Upper lobe of left lung (tissue), 4 donors: ENCODE data around the gene PTPRN2.

Experiments used
- CTCF ChIP-seq, 6 experiments: fragments of 450-650 bp in 4 of 6; fragments of 200-600 bp in 2 of 6; sonication (generic) in 2 of 6; IDR thresholded peaks; one replicate each; pipeline ENCODE4 v1.5.1; 2016 to 2019; ENCODE audit warnings: antibody characterized with exemption in 6 of 6
- EP300 ChIP-seq, 4 donors: sonication (generic); formaldehyde crosslinking; IDR thresholded peaks; one replicate each; pipeline ENCODE4 v1.5.1; 2017; ENCODE audit warnings: antibody characterized with exemption in 4 of 4, control low read depth in 2 of 4

GRCh38 chr7:158549616-158550393 is 37.8 kb downstream of the PTPRN2 start:
- TF ChIP-seq CTCF (IDR thresholded peaks at IDR 0.05) (no peak), EP300 (IDR thresholded peaks at IDR 0.05) (no peak)
